ENCODE results near the gene LGALS7B. TPM values are rescaled to one million over a fixed set of nuclear protein-coding genes. Genes with fewer than 3 reads are reported as not detected.
A peak's percentile ranks its signal among the peaks of the same experiment; 100 is the strongest.
"Not testable (repeated sequence)": the region's sequence is repeated elsewhere in the genome, so short reads cannot be mapped to it uniquely, and the experiment has no call there.

The LGALS7B gene
- total RNA-seq, 2 experiments from 2014 or later, result not detected

DNA sequence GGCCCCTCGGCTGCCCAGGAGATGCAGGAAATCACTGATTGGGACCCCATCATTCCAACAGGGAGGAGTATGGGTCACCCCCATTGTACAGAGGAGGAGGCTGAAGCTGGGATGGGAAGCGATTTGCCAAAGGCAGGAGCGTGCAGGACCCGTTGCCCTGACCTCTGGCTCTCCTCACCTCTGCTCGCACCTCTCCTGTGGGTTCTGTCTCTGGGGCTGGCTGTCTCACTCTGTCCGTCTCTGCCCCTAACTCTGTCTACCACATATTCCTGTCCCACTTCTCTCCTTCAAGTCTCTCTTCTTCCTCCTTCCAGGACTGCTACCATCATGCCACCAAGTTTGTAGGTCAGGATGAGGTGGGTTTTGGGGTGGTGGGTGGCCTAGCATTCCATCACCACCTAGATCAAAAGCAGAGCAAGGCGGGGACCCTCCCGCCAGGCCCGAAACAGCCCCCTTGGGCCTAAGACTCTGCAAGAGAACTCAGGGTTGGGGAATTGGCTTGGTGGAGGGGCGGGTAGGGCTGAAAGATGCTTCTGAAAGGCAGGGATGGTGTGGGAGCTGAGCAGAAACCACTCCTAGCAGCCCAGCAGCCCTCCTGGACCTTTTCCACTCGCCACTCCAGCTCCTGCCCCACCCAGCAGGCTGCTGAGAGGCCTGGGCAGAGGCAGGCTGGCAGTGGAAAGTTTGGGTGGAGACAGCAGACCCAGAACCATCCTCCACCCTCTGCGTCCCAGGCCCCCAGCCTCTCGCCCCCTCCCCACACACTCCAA, 14.6 kb upstream of the LGALS7B start:
- CTCF ChIA-PET, result interaction anchor here (1.4 kb wide), 1 partner anchor 25 kb away, joined by 4 read pairs; no protein-coding TSS in a partner anchor
- Mint-ChIP-seq H3K4me1 (peaks cover 8% of the 10 kb centered on the region), H3K9me3 (ENCODE audit: low read depth) (no peaks in the 10 kb centered on the region), H3K4me3 (no peak overlapping the region), H3K36me3 (no peaks in the 10 kb centered on the region), H3K27ac (no peak overlapping the region), H3K27me3 (peaks cover 4% of the 10 kb centered on the region)
- ATAC-seq, result no peak
- no peak for DNase-seq

GRCh38 chr19:38778733-38779132, 10.3 kb upstream of the LGALS7B start:
- ATAC-seq (no peak), DNase-seq (no peak)
- Mint-ChIP-seq H3K27me3 (peaks cover 23% of the 10 kb centered on the region), H3K36me3 (no peaks in the 10 kb centered on the region), H3K4me3 (no peak overlapping the region), H3K4me1 (peaks cover 6% of the 10 kb centered on the region), H3K9me3 (ENCODE audit: low read depth) (no peaks in the 10 kb centered on the region), H3K27ac (no peak overlapping the region)
- CTCF ChIA-PET, result no interaction called here

DNA sequence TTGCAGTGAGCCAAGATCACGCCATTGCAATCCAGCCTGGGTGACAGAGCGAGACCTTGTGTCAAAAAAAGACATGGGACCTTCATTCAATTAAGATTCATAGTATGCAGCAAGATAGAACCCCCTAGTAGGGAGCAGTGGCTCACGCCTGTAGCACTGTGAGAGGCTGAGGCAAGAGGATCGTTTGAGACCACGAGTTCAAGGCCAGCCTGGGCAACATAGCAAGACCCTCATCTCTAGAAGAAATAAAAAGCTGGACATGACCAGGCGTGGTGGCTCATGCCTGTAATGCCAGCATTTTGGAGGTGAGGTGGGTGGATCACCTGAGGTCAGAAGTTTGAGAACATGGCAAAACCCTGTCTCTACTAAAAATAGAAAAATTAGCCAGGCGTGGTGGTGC, 8.6 kb upstream of the LGALS7B start:
- Mint-ChIP-seq H3K27me3 (peaks cover 23% of the 10 kb centered on the region), H3K27ac (no peak overlapping the region), H3K4me1 (peaks cover 6% of the 10 kb centered on the region), H3K4me3 (no peak overlapping the region), H3K9me3 (ENCODE audit: low read depth) (no peaks in the 10 kb centered on the region), H3K36me3 (no peaks in the 10 kb centered on the region)
- ATAC-seq (no peak), DNase-seq (no peak)
- CTCF ChIA-PET, result no interaction called here

GRCh38 chr19:38781058-38781457, 7.9 kb upstream of the LGALS7B start:
- Mint-ChIP-seq H3K36me3 (no peaks in the 10 kb centered on the region), H3K4me1 (peaks cover 5% of the 10 kb centered on the region), H3K4me3 (no peak overlapping the region), H3K9me3 (ENCODE audit: low read depth) (no peaks in the 10 kb centered on the region), H3K27ac (no peak overlapping the region), H3K27me3 (peaks cover 23% of the 10 kb centered on the region)
- no peak for DNase-seq
- no peak for ATAC-seq
- CTCF ChIA-PET, result no interaction called here

- not testable (repeated sequence) for DNase-seq; H3K36me3 Mint-ChIP-seq; H3K4me1 Mint-ChIP-seq; ATAC-seq; H3K4me3 Mint-ChIP-seq; H3K27ac Mint-ChIP-seq; H3K9me3 Mint-ChIP-seq (ENCODE audit: low read depth)
- H3K27me3 Mint-ChIP-seq, result peaks cover 23% of the 10 kb centered on the region
- CTCF ChIA-PET, result interaction anchor here (1.2 kb wide), 2 partner anchors 13 to 32 kb away, joined by 3 read pairs; no protein-coding TSS in a partner anchor
These were observed 6.8 kb upstream of the LGALS7B start for GRCh38 chr19:38782212-38782611.

DNA sequence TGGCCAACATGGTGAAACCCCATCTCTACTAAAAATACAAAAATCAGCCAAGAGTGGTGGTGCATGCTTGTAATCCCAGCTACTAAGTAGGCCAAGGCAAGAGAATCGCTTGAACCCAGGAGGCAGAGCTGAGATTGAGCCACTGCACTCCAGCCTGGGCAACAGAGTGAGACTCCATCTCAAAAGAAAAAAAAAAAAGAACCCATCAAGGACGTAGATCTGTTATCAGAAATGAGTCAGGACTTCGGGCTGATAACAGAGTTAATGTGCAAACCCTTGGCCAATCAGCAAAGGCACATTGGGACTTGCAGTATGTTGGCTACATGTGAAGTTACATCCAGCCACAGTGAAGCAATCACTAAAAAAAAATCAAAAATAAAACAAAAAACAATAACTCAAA, 4.8 kb upstream of the LGALS7B start:
- no peak overlapping the region for H3K4me3 Mint-ChIP-seq
- peaks cover 19% of the 10 kb centered on the region for H3K27me3 Mint-ChIP-seq
- peaks cover 5% of the 10 kb centered on the region for H3K4me1 Mint-ChIP-seq
- H3K27ac Mint-ChIP-seq, result no peak overlapping the region
- no peak for ATAC-seq
- no peak for DNase-seq
- CTCF ChIA-PET, result interaction anchor here (1.2 kb wide), 1 partner anchor 15 kb away, joined by 4 read pairs; no protein-coding TSS in a partner anchor
- no peaks in the 10 kb centered on the region for H3K9me3 Mint-ChIP-seq (ENCODE audit: low read depth)
- H3K36me3 Mint-ChIP-seq, result no peaks in the 10 kb centered on the region

GRCh38 chr19:38785187-38785699, 3.8 kb upstream of the LGALS7B start:
- Mint-ChIP-seq H3K9me3 (ENCODE audit: low read depth) (no peaks in the 10 kb centered on the region), H3K27me3 (peaks cover 11% of the 10 kb centered on the region), H3K27ac (no peak overlapping the region), H3K36me3 (no peaks in the 10 kb centered on the region), H3K4me3 (no peak overlapping the region), H3K4me1 (peaks cover 5% of the 10 kb centered on the region)
- ATAC-seq (no peak), DNase-seq (no peak)
- CTCF ChIA-PET, result no interaction called here

DNA sequence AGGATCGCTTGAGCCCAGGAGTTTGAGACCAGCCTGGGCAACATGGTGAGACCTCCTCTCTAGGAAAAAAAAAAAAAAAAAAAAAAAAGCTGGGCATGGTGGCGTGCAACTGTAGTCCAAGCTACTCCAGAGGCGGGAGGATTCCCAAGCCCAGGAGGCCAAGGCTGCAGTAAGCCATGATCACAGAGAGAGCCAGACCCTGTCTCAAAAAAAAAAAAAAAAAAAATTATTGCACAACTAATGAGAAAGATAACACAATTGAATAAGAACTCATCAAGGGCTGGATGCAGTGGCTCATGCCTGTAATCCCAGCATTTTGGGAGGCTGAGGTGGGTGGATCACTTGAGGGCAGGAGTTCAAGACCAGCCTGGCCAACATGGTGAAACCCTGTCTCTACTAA, 2.9 kb upstream of the LGALS7B start:
- DNase-seq; H3K9me3 Mint-ChIP-seq (ENCODE audit: low read depth); H3K4me3 Mint-ChIP-seq; H3K4me1 Mint-ChIP-seq; H3K36me3 Mint-ChIP-seq; ATAC-seq; H3K27ac Mint-ChIP-seq; H3K27me3 Mint-ChIP-seq: not testable (repeated sequence)
- CTCF ChIA-PET, result interaction anchor here (0.6 to 0.7 kb wide), 2 partner anchors 16 to 114 kb away, joined by 3 read pairs; no protein-coding TSS in a partner anchor

DNA sequence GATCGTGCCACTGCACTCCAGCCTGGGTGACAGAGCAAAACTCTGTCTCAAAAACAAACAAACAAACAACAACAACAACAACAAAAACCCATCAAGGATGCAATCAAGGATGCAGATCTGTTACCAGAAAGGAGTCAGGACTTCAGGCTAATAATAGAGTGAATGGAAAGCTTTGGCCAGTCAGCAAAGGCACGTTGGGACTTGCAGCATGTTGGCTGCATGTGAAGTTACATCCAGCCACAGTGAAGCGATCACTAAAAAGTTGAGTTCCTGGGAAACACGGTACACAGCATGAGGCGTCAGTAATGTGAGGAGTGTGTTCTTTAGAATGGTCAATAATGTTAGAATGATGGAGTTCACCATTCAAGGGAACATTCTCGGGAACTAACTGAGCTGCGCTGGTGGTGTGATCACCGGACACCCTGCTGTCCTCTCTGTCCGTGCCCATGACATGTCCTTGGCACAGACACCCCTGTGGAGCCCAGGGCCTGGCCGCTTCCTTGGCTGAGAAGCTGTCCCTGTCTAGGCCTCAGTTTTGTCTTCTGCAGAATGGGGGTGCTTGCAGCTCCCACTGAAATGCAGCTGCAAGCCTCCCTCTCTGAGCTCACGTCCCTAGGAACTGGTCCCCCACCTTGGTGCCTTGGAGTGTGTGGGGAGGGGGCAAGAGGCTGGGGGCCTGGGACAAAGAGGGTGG, 2.3 kb upstream of the LGALS7B start:
- peaks cover under 1% of the 10 kb centered on the region for H3K27me3 Mint-ChIP-seq
- no peak overlapping the region for H3K27ac Mint-ChIP-seq
- H3K36me3 Mint-ChIP-seq, result no peaks in the 10 kb centered on the region
- peaks cover 5% of the 10 kb centered on the region for H3K4me1 Mint-ChIP-seq
- no peaks in the 10 kb centered on the region for H3K9me3 Mint-ChIP-seq (ENCODE audit: low read depth)
- no peak overlapping the region for H3K4me3 Mint-ChIP-seq
- DNase-seq, result no peak
- CTCF ChIA-PET, result interaction anchor here (0.6 to 0.7 kb wide), 2 partner anchors 17 to 114 kb away, joined by 3 read pairs; no protein-coding TSS in a partner anchor
- no peak for ATAC-seq

GRCh38 chr19:38790507-38791403, 1.8 kb downstream of the LGALS7B start:
- H3K4me1 Mint-ChIP-seq; H3K4me3 Mint-ChIP-seq; H3K27me3 Mint-ChIP-seq; CTCF ChIA-PET; H3K36me3 Mint-ChIP-seq; H3K27ac Mint-ChIP-seq; ATAC-seq; DNase-seq; H3K9me3 Mint-ChIP-seq (ENCODE audit: low read depth): not testable (repeated sequence)

DNA sequence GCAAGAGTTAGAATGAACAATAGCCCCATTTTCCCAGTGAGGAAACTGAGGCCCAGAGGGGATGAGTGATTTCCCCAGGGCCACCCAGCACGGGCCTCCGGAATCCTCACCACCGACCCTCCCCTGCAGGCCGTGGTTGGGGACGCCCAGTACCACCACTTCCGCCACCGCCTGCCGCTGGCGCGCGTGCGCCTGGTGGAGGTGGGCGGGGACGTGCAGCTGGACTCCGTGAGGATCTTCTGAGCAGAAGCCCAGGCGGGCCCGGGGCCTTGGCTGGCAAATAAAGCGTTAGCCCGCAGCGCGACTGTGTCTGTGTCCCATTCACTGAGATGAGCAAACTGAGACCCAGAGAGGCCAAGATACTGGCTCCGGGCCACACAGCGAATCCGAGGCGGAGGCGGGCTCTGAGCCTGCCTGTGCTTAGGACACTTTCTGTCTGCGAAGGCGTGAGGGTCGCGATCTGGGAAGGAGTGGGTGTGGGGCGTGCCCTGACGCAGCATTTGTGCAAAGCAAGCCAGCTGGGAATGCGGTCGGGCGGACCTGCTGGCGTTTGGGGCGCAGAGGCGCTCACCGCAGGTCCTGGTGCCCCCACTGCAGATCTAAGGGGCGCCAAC, 2.6 kb downstream of the LGALS7B start:
- CTCF ChIA-PET; H3K9me3 Mint-ChIP-seq (ENCODE audit: low read depth); H3K27me3 Mint-ChIP-seq; H3K4me3 Mint-ChIP-seq; H3K27ac Mint-ChIP-seq; DNase-seq; H3K4me1 Mint-ChIP-seq; H3K36me3 Mint-ChIP-seq: not testable (repeated sequence)
- ATAC-seq, result peak; percentile 95

GRCh38 chr19:38792250-38793111, 3.5 kb downstream of the LGALS7B start:
- peak overlapping the region; percentile 30 for H3K4me3 Mint-ChIP-seq
- H3K9me3 Mint-ChIP-seq (ENCODE audit: low read depth), result no peaks in the 10 kb centered on the region
- no peak overlapping the region for H3K27ac Mint-ChIP-seq
- no peaks in the 10 kb centered on the region for H3K36me3 Mint-ChIP-seq
- peak; percentile 47 for ATAC-seq
- H3K27me3 Mint-ChIP-seq, result peaks cover 6% of the 10 kb centered on the region
- peak; percentile 59 for DNase-seq
- CTCF ChIA-PET, result interaction anchor here (0.7 to 3.0 kb wide), 4 partner anchors 10 to 138 kb away, joined by 3 to 9 read pairs (median 5); partner anchors contain the start of genes MRPS12 and SARS2
- H3K4me1 Mint-ChIP-seq, result peaks cover 5% of the 10 kb centered on the region
